SK-N-SH treated with all-trans-retinoic acid at 6 μM for 48 hours (cell line): ENCODE data around the gene TSSK6.

Source experiments
- ARNTL ChIP-seq: fragments of 450-650 bp; formaldehyde crosslinking; IDR thresholded peaks from 2 replicates; pipeline ENCODE4 v1.5.0; 2020; ENCODE audit warnings: low read depth, mild to moderate bottlenecking, moderate library complexity, borderline replicate concordance
- CREB5 ChIP-seq: fragments of 250-450 bp; sonication (Bioruptor Pico); IDR thresholded peaks from 2 replicates; pipeline ENCODE4 v1.5.1; 2020; ENCODE audit warnings: low read depth, mild to moderate bottlenecking, moderate library complexity
- OSR1 ChIP-seq: fragments of 250-450 bp; sonication (Bioruptor Pico); IDR thresholded peaks from 2 replicates; pipeline ENCODE4 v1.8.0; 2022; ENCODE audit warnings: moderate library complexity, mild to moderate bottlenecking, inconsistent platforms
- SNAI2 ChIP-seq: fragments of 250-450 bp; sonication (Bioruptor Pico); IDR thresholded peaks from 2 replicates; pipeline ENCODE4 v1.5.0; 2020; ENCODE audit warnings: mild to moderate bottlenecking, moderate library complexity
- ZNF565 ChIP-seq: fragments of 450-650 bp; formaldehyde crosslinking; conservative IDR thresholded peaks from 2 replicates; pipeline ENCODE4 v1.5.0; 2020; ENCODE audit warnings: low read depth, mild to moderate bottlenecking, moderate library complexity
- ZNF70 ChIP-seq: fragments of 450-650 bp; formaldehyde crosslinking; IDR thresholded peaks from 2 replicates; pipeline ENCODE4 v1.5.0; 2020; ENCODE audit warnings: mild to moderate bottlenecking, moderate library complexity
- TF ChIP-seq, protein P1 (sequence below): fragments of 250-450 bp; sonication (Bioruptor Pico); IDR thresholded peaks from 2 replicates; pipeline ENCODE4 v1.8.0; 2020; ENCODE audit warnings: mild to moderate bottlenecking, moderate library complexity, borderline replicate concordance

GRCh38 chr19:19517235-19517619 lies 1.9 kb upstream of the TSSK6 start:
- TF ChIP-seq ZNF70 (CRISPR knock-in tag) = no peak
- no peak for TF ChIP-seq CREB5 (CRISPR knock-in tag)
- TF ChIP-seq, protein P1, sequence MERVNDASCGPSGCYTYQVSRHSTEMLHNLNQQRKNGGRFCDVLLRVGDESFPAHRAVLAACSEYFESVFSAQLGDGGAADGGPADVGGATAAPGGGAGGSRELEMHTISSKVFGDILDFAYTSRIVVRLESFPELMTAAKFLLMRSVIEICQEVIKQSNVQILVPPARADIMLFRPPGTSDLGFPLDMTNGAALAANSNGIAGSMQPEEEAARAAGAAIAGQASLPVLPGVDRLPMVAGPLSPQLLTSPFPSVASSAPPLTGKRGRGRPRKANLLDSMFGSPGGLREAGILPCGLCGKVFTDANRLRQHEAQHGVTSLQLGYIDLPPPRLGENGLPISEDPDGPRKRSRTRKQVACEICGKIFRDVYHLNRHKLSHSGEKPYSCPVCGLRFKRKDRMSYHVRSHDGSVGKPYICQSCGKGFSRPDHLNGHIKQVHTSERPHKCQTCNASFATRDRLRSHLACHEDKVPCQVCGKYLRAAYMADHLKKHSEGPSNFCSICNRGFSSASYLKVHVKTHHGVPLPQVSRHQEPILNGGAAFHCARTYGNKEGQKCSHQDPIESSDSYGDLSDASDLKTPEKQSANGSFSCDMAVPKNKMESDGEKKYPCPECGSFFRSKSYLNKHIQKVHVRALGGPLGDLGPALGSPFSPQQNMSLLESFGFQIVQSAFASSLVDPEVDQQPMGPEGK (CRISPR knock-in tag) = no peak
- no peak for TF ChIP-seq OSR1 (CRISPR knock-in tag)
- no peak for TF ChIP-seq ZNF565 (CRISPR knock-in tag)
- no peak for TF ChIP-seq SNAI2 (CRISPR knock-in tag)
- TF ChIP-seq ARNTL (CRISPR knock-in tag) = no peak
